BJ (cell line): Measurements from ENCODE around the gene PCDHA6. TPM values are rescaled to one million over a fixed set of nuclear protein-coding genes. Genes with fewer than 3 reads are reported as not detected.
"Not testable (repeated sequence)": the region's sequence is repeated elsewhere in the genome, so short reads cannot be mapped to it uniquely, and the experiment has no call there.

ENCODE experiments used
- CTCF ChIA-PET: fragments of 350-600 bp; formaldehyde crosslinking; extraction: SDS; loops from one replicate; lab custom pipeline; 2021; ENCODE audit warnings: antibody characterized with exemption, inconsistent platforms; lab: Yijun Ruan, JAX
- POLR2A ChIA-PET: fragments of 300-600 bp; sonication (Branson Sonifier 250); formaldehyde crosslinking; extraction: SDS; loops from one replicate; lab custom pipeline; 2021; ENCODE audit warnings: antibody characterized with exemption; lab: Charles Lee
- DNase-seq: peaks from one replicate; pipeline ENCODE4 v3.0.0-alpha.2; 2011; ENCODE audit warnings: low read depth
- H3K27me3 ChIP-seq: 2 replicates; pipeline ENCODE4 v1.6.0; 2011; ENCODE audit warnings: low read length; ENCODE audit not compliant: control insufficient read depth, insufficient read depth
- H3K36me3 ChIP-seq: 2 replicates; pipeline ENCODE4 v1.5.1; 2011; ENCODE audit warnings: low read length; ENCODE audit not compliant: control insufficient read depth, insufficient read depth
- H3K4me3 ChIP-seq: 2 replicates; pipeline ENCODE4 v1.5.1; 2011; ENCODE audit warnings: low read depth, mild to moderate bottlenecking, control low read depth, low read length
- polyA plus RNA-seq: library from polyadenylated mRNA; depleted of rRNA; stranded (reverse); fragments of >200 nt; gene quantifications from 2 replicates; pipeline ENCODE4 v1.2.3, GENCODE V29; 2011; rRNA removed
- TF ChIP-seq, protein P1 (sequence below): IDR thresholded peaks from 2 replicates; pipeline ENCODE4 v1.5.1; 2011; ENCODE audit warnings: low read depth, mild to moderate bottlenecking, control low read depth, inconsistent platforms, low read length, moderate library complexity; ENCODE audit not compliant: insufficient read depth

Gene PCDHA6
- polyA plus RNA-seq, 1 experiment, result 0.02 TPM

GRCh38 chr5:140870221-140871201, 42.8 kb downstream of the PCDHA6 start:
- no peaks in the 10 kb centered on the region for H3K27me3 ChIP-seq
- H3K36me3 ChIP-seq, result no peaks in the 10 kb centered on the region
- ChIA-PET CTCF (no interaction called here), POLR2A (no interaction called here)
- no peak for DNase-seq
- H3K4me3 ChIP-seq, result no peak overlapping the region
- TF ChIP-seq, protein P1, sequence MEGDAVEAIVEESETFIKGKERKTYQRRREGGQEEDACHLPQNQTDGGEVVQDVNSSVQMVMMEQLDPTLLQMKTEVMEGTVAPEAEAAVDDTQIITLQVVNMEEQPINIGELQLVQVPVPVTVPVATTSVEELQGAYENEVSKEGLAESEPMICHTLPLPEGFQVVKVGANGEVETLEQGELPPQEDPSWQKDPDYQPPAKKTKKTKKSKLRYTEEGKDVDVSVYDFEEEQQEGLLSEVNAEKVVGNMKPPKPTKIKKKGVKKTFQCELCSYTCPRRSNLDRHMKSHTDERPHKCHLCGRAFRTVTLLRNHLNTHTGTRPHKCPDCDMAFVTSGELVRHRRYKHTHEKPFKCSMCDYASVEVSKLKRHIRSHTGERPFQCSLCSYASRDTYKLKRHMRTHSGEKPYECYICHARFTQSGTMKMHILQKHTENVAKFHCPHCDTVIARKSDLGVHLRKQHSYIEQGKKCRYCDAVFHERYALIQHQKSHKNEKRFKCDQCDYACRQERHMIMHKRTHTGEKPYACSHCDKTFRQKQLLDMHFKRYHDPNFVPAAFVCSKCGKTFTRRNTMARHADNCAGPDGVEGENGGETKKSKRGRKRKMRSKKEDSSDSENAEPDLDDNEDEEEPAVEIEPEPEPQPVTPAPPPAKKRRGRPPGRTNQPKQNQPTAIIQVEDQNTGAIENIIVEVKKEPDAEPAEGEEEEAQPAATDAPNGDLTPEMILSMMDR, result no peak

DNA sequence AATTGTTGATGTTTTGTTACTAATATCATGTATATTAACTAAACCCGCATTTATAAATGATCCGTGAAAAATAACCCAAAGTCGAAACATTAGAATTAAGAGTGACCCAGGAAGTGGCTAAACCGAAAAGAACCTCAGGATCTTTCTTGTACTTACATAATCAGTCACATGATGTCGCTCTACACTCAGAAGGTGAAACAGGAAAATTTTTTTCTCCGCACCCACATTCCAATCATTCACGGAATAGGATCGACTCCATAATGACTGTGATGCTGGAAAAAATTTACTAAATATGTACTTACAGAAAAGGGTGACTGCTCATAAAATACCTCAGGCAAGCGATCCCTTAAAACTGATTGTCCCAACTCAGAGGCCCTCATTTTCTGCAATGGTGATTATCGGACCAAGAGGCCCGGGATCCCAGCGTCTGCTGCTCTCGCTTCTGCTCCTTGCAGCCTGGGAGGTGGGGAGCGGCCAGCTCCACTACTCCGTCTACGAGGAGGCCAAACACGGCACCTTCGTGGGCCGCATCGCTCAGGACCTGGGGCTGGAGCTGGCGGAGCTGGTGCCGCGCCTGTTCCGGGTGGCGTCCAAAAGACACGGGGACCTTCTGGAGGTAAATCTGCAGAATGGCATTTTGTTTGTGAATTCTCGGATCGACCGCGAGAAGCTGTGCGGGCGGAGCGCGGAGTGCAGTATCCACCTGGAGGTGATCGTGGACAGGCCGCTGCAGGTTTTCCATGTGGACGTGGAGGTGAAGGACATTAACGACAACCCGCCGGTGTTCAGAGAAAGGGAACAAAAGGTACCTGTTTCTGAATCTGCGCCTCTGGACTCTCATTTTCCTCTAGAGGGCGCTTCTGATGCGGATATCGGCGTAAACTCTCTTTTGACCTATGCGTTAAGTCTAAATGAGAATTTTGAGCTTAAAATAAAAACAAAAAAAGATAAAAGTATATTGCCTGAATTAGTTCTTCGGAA, 47.6 kb downstream of the PCDHA6 start, which contains the start of gene PCDHA12:
TSS of gene PCDHA12 (plus strand) at position 224 of the 981 bp plus-strand sequence. CDS start at position 389, 165 bp downstream.
- ChIA-PET CTCF (no interaction called here), POLR2A (no interaction called here)
- no peaks in the 10 kb centered on the region for H3K27me3 ChIP-seq
- H3K36me3 ChIP-seq, result no peaks in the 10 kb centered on the region
- H3K4me3 ChIP-seq, result no peak within 1 kb of the TSS
- DNase-seq, result no peak
- TF ChIP-seq, protein P1, result no peak

GRCh38 chr5:140876541-140877261, 48.9 kb downstream of the PCDHA6 start:
- DNase-seq, H3K36me3 ChIP-seq, H3K27me3 ChIP-seq, CTCF ChIA-PET, H3K4me3 ChIP-seq, POLR2A ChIA-PET: not testable (repeated sequence)

DNA sequence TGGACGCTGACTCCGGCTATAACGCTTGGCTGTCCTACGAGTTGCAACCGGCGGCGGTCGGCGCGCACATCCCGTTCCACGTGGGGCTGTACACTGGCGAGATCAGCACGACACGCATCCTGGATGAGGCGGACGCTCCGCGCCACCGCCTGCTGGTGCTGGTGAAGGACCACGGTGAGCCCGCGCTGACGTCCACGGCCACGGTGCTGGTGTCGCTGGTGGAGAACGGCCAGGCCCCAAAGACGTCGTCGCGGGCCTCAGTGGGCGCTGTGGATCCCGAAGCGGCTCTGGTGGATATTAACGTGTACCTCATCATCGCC, 49.5 kb downstream of the PCDHA6 start:
- no peak overlapping the region for H3K4me3 ChIP-seq
- TF ChIP-seq, protein P1, result no peak
- CTCF ChIA-PET, result no interaction called here

More for the DNA sequence above, 49.5 kb downstream of the PCDHA6 start:
- DNase-seq, result no peak
- H3K36me3 ChIP-seq, result no peaks in the 10 kb centered on the region
- POLR2A ChIA-PET, result no interaction called here
- no peaks in the 10 kb centered on the region for H3K27me3 ChIP-seq

Other genes with a start within 250 kb of the PCDHA6 start
- 0.69 and 1.9 TPM in 2 replicates for gene CD14, start 194.8 kb upstream of the PCDHA6 start, polyA plus RNA-seq
- 4.8 and 7.5 TPM in 2 replicates for gene TMCO6, start 188.5 kb upstream of the PCDHA6 start, polyA plus RNA-seq
- 96.8 and 102 TPM in 2 replicates for gene NDUFA2, start 180.3 kb upstream of the PCDHA6 start, polyA plus RNA-seq
- 71.8 and 105 TPM in 2 replicates for gene IK, start 180.1 kb upstream of the PCDHA6 start, polyA plus RNA-seq
- gene WDR55, start 163.1 kb upstream of the PCDHA6 start, polyA plus RNA-seq, result 12.7 and 17.9 TPM in 2 replicates
- 0.21 and 0.36 TPM in 2 replicates for gene DND1, start 154.4 kb upstream of the PCDHA6 start, polyA plus RNA-seq
- 76.3 and 80.6 TPM in 2 replicates for gene HARS1, start 136.6 kb upstream of the PCDHA6 start, polyA plus RNA-seq
- 22.3 and 30.7 TPM in 2 replicates for gene HARS2, start 136.5 kb upstream of the PCDHA6 start, polyA plus RNA-seq
- gene ZMAT2, start 127.5 kb upstream of the PCDHA6 start, polyA plus RNA-seq, result 23.4 and 49.5 TPM in 2 replicates
- gene PCDHA1, start 41.8 kb upstream of the PCDHA6 start, polyA plus RNA-seq, result 0.04 and 0.12 TPM in 2 replicates
- 0.02 TPM in 1 of 2 replicates, not detected in the other for gene PCDHA2, start 33.1 kb upstream of the PCDHA6 start, polyA plus RNA-seq
- 0.16 and 0.21 TPM in 2 replicates for gene PCDHA3, start 26.9 kb upstream of the PCDHA6 start, polyA plus RNA-seq
- gene PCDHA4, start 20.9 kb upstream of the PCDHA6 start, polyA plus RNA-seq, result 0.22 and 0.25 TPM in 2 replicates
- gene PCDHA5, start 6.3 kb upstream of the PCDHA6 start, polyA plus RNA-seq, result not detected in 2 replicates
- 0.44 TPM in 2 replicates for gene PCDHA7, start 6.3 kb downstream of the PCDHA6 start, polyA plus RNA-seq
- gene PCDHA8, start 13.2 kb downstream of the PCDHA6 start, polyA plus RNA-seq, result 0.01 and 0.02 TPM in 2 replicates
- gene PCDHA9, start 20.4 kb downstream of the PCDHA6 start, polyA plus RNA-seq, result 0.01 and 0.06 TPM in 2 replicates
- 0.02 TPM in 2 replicates for gene PCDHA10, start 27.9 kb downstream of the PCDHA6 start, polyA plus RNA-seq
- gene PCDHA11, start 41.0 kb downstream of the PCDHA6 start, polyA plus RNA-seq, result not detected in 2 replicates
- gene PCDHA12, start 47.3 kb downstream of the PCDHA6 start, polyA plus RNA-seq, result not detected in 2 replicates
- not detected in 2 replicates for gene PCDHA13, start 54.2 kb downstream of the PCDHA6 start, polyA plus RNA-seq
- 0.02 TPM in 1 of 2 replicates, not detected in the other for gene PCDHAC1, start 98.3 kb downstream of the PCDHA6 start, polyA plus RNA-seq
- 0.06 TPM in 1 of 2 replicates, not detected in the other for gene PCDHAC2, start 138.5 kb downstream of the PCDHA6 start, polyA plus RNA-seq
- gene PCDHB1, start 223.4 kb downstream of the PCDHA6 start, polyA plus RNA-seq, result not detected in 2 replicates